ENCODE results near the gene FCRL5.

FCRL5 gene

GRCh38 chr1:157509546-157510232, 42.6 kb downstream of the FCRL5 start:
- ChIA-PET POLR2A (interaction anchor here (0.5 kb wide), 1 partner anchor 352 kb away, joined by 3 read pairs; no protein-coding TSS in a partner anchor), CTCF (interaction anchor here (0.8 kb wide), 1 partner anchor 230 kb away, joined by 4 read pairs; no protein-coding TSS in a partner anchor)
- DNase-seq (ENCODE audit: extremely low spot score) = no peak
- TF ChIP-seq L3MBTL2 (conservative IDR thresholded peaks at IDR 0.05) (no peak), SUZ12 (IDR thresholded peaks at IDR 0.05) (no peak), ARNT (IDR thresholded peaks at IDR 0.05) (no peak), ZNF384 (IDR thresholded peaks at IDR 0.05) (no peak), BHLHE40 (IDR thresholded peaks at IDR 0.05; ENCODE audit: borderline replicate concordance) (no peak), PKNOX1 (IDR thresholded peaks at IDR 0.05) (no peak), TARDBP (IDR thresholded peaks at IDR 0.05) (no peak), CTBP1 (IDR thresholded peaks at IDR 0.05; ENCODE audit: borderline replicate concordance) (no peak)

GRCh38 chr1:157505481-157506272, 46.6 kb downstream of the FCRL5 start:
- peak; percentile 75 for DNase-seq (ENCODE audit: extremely low spot score)
- TF ChIP-seq BHLHE40 (IDR thresholded peaks at IDR 0.05; ENCODE audit: borderline replicate concordance) (no peak), HDGF (IDR thresholded peaks at IDR 0.05; ENCODE audit: borderline replicate concordance) (no peak), TARDBP (IDR thresholded peaks at IDR 0.05) (no peak), SP1 (IDR thresholded peaks at IDR 0.05) (no peak), SUZ12 (IDR thresholded peaks at IDR 0.05) (no peak), NFRKB (IDR thresholded peaks at IDR 0.05) (no peak), ZNF384 (IDR thresholded peaks at IDR 0.05) (no peak), PKNOX1 (IDR thresholded peaks at IDR 0.05) (no peak), CTBP1 (IDR thresholded peaks at IDR 0.05; ENCODE audit: borderline replicate concordance) (no peak)
- ChIA-PET CTCF (interaction anchor here (0.6 to 1.7 kb wide), 14 partner anchors 10 to 461 kb away, joined by 3 to 7 read pairs (median 3); no protein-coding TSS in a partner anchor), POLR2A (no interaction called here)

GRCh38 chr1:157504646-157505045, 47.7 kb downstream of the FCRL5 start:
- TF ChIP-seq FOXA1 (IDR thresholded peaks at IDR 0.05) (no peak), ELF4 (IDR thresholded peaks at IDR 0.05) (no peak), TARDBP (IDR thresholded peaks at IDR 0.05) (no peak), BHLHE40 (IDR thresholded peaks at IDR 0.05; ENCODE audit: borderline replicate concordance) (no peak), SP1 (IDR thresholded peaks at IDR 0.05) (no peak), CTBP1 (IDR thresholded peaks at IDR 0.05; ENCODE audit: borderline replicate concordance) (no peak), ZNF384 (IDR thresholded peaks at IDR 0.05) (no peak), FOXK2 (IDR thresholded peaks at IDR 0.05) (no peak), SUZ12 (IDR thresholded peaks at IDR 0.05) (no peak), FOXM1 (IDR thresholded peaks at IDR 0.05; ENCODE audit: borderline replicate concordance) (no peak), L3MBTL2 (conservative IDR thresholded peaks at IDR 0.05) (no peak), NFRKB (IDR thresholded peaks at IDR 0.05) (no peak), ARNT (IDR thresholded peaks at IDR 0.05) (no peak), PKNOX1 (IDR thresholded peaks at IDR 0.05) (no peak), LEF1 (IDR thresholded peaks at IDR 0.05; ENCODE audit: borderline replicate concordance) (no peak)
- POLR2A ChIA-PET = no interaction called here
- CTCF ChIA-PET = interaction anchor here (0.9 to 1.7 kb wide), 3 partner anchors 9 to 142 kb away, joined by 3 to 6 read pairs (median 4); no protein-coding TSS in a partner anchor
- DNase-seq (ENCODE audit: extremely low spot score) = no peak

GRCh38 chr1:157499521-157499920, 52.8 kb downstream of the FCRL5 start:
- ChIA-PET CTCF (interaction anchor here (0.7 kb wide), 1 partner anchor 151 kb away, joined by 4 read pairs; no protein-coding TSS in a partner anchor), POLR2A (no interaction called here)
- TF ChIP-seq SUZ12 (IDR thresholded peaks at IDR 0.05) = no peak
- no peak for TF ChIP-seq FOXM1 (IDR thresholded peaks at IDR 0.05; ENCODE audit: borderline replicate concordance)
- TF ChIP-seq FOXA1 (IDR thresholded peaks at IDR 0.05) = no peak
- no peak for TF ChIP-seq ZNF384 (IDR thresholded peaks at IDR 0.05)
- TF ChIP-seq SP1 (IDR thresholded peaks at IDR 0.05) = no peak
- TF ChIP-seq PKNOX1 (IDR thresholded peaks at IDR 0.05) = no peak
- TF ChIP-seq ARNT (IDR thresholded peaks at IDR 0.05) = no peak
- no peak for TF ChIP-seq TARDBP (IDR thresholded peaks at IDR 0.05)
- TF ChIP-seq BHLHE40 (IDR thresholded peaks at IDR 0.05; ENCODE audit: borderline replicate concordance) = no peak
- no peak for TF ChIP-seq LEF1 (IDR thresholded peaks at IDR 0.05; ENCODE audit: borderline replicate concordance)
- TF ChIP-seq FOXK2 (IDR thresholded peaks at IDR 0.05) = no peak
- no peak for TF ChIP-seq L3MBTL2 (conservative IDR thresholded peaks at IDR 0.05)
- TF ChIP-seq HDGF (IDR thresholded peaks at IDR 0.05; ENCODE audit: borderline replicate concordance) = no peak
- TF ChIP-seq NFRKB (IDR thresholded peaks at IDR 0.05) = no peak
- TF ChIP-seq CTBP1 (IDR thresholded peaks at IDR 0.05; ENCODE audit: borderline replicate concordance) = no peak
- TF ChIP-seq ELF4 (IDR thresholded peaks at IDR 0.05) = no peak
- DNase-seq (ENCODE audit: extremely low spot score) = no peak

GRCh38 chr1:157498736-157499090, 53.6 kb downstream of the FCRL5 start:
- ChIA-PET POLR2A (no interaction called here), CTCF (no interaction called here)
- TF ChIP-seq L3MBTL2 (conservative IDR thresholded peaks at IDR 0.05) = no peak
- no peak for TF ChIP-seq SP1 (IDR thresholded peaks at IDR 0.05)
- TF ChIP-seq ZNF384 (IDR thresholded peaks at IDR 0.05) = no peak
- TF ChIP-seq FOXK2 (IDR thresholded peaks at IDR 0.05) = no peak
- no peak for TF ChIP-seq SUZ12 (IDR thresholded peaks at IDR 0.05)

More at GRCh38 chr1:157498736-157499090, 53.6 kb downstream of the FCRL5 start:
- no peak for DNase-seq (ENCODE audit: extremely low spot score)

Data from HEK293T (cell line).